Suprapubic skin (tissue), 3 donors: ENCODE results near the gene CDH19.

Source experiments
- EP300 ChIP-seq: sonication (generic); formaldehyde crosslinking; IDR thresholded peaks from one replicate; pipeline ENCODE4 v1.6.1; 2017; ENCODE audit warnings: antibody characterized with exemption
- POLR2A ChIP-seq, 2 donors: fragments of 450-650 bp; IDR thresholded peaks; one replicate each; pipeline ENCODE4 v1.6.1; 2017; ENCODE audit warnings: antibody characterized with exemption in 2 of 2, mild to moderate bottlenecking in 2 of 2, moderate library complexity in 2 of 2
- TF ChIP-seq, protein P1 (sequence below), 2 donors: fragments of 200-600 bp in 1 of 2; fragments of 450-650 bp in 1 of 2; sonication (generic) in 1 of 2; IDR thresholded peaks; one replicate each; pipeline ENCODE4 v1.5.1; 2016 to 2019; ENCODE audit warnings: antibody characterized with exemption in 2 of 2, mild to moderate bottlenecking in 1 of 2, moderate library complexity in 1 of 2

DNA sequence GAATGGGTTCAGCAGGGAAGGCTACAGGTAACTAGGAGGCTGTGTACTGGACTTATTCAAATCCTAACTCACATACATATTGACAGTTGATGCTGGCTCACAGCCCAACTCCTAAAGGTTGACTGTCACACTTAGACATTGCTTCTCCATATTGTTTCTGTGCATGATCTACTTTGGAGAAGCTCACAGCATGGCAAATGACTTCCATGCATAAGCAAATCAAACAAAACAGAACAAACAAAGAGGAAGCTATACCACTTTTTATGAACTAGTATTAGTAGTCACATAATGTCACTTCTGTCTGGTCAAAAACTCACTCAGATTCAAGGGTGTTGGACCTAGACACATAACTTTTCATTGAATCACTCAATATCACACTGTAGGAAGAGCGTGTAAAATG lies 43.8 kb upstream of the CDH19 start:
- TF ChIP-seq, protein P1, sequence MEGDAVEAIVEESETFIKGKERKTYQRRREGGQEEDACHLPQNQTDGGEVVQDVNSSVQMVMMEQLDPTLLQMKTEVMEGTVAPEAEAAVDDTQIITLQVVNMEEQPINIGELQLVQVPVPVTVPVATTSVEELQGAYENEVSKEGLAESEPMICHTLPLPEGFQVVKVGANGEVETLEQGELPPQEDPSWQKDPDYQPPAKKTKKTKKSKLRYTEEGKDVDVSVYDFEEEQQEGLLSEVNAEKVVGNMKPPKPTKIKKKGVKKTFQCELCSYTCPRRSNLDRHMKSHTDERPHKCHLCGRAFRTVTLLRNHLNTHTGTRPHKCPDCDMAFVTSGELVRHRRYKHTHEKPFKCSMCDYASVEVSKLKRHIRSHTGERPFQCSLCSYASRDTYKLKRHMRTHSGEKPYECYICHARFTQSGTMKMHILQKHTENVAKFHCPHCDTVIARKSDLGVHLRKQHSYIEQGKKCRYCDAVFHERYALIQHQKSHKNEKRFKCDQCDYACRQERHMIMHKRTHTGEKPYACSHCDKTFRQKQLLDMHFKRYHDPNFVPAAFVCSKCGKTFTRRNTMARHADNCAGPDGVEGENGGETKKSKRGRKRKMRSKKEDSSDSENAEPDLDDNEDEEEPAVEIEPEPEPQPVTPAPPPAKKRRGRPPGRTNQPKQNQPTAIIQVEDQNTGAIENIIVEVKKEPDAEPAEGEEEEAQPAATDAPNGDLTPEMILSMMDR (IDR thresholded peaks at IDR 0.05) = no peak
- TF ChIP-seq EP300 = no peak
- no peak for TF ChIP-seq POLR2A (IDR thresholded peaks at IDR 0.05)
